Measurements from ENCODE around the gene POMT1. TPM values are rescaled to one million over a fixed set of nuclear protein-coding genes. Genes with fewer than 3 reads are reported as not detected.

Gene POMT1
- total and polyA plus RNA-seq, 2 of the 8 experiments (the other 6 are each of a cell fraction or from before 2014, with no cell fraction given) = 22.3 to 33.2 TPM

GRCh38 chr9:131494296-131494870 lies 8.3 kb upstream of the POMT1 start:
- 94% methylated on average over 21 of the region's 22 CpGs; no CpG with 5 or more reads in 1 of the 2 experiments for WGBS, 2 experiments (ENCODE audit: extremely low coverage in 1 of 2, insufficient coverage in 1 of 2, insufficient read length in 1 of 2, insufficient replicate concordance in 2 of 2, low coverage in 1 of 2, low lambda C conversion rate in 2 of 2, missing lambda C conversion rate in 1 of 2)
- H2BK5ac ChIP-seq (ENCODE audit: low read depth, low read length) = no peak overlapping the region
- no peaks in the 10 kb centered on the region for H3K4me1 ChIP-seq (replicated peaks in 1 of 4; ENCODE audit: control insufficient read depth in 3 of 4, insufficient read depth in 4 of 4, low read length in 3 of 4)
- no peaks in the 10 kb centered on the region for H3K23me2 ChIP-seq (ENCODE audit: low read depth, low read length)
- CTCF ChIA-PET (ENCODE audit: partially characterized antibody) = interaction anchor here (1.6 kb wide), 1 partner anchor 9 kb away, joined by 4 read pairs; no protein-coding TSS in a partner anchor
- H3K4ac ChIP-seq (replicated peaks; ENCODE audit: insufficient read length, low read depth, low read length) = no peak overlapping the region
- H2BK15ac ChIP-seq (ENCODE audit: low read length) = no peak overlapping the region
- H2AK5ac ChIP-seq (ENCODE audit: low read depth, low read length) = no peak overlapping the region
- DNase-seq (ENCODE audit: low read depth in 1 of 2, low spot score in 2 of 2) (no peak), FAIRE-seq (no peak)
- no peak overlapping the region for H2BK120ac ChIP-seq (replicated peaks; ENCODE audit: low read depth, low read length)
- H3K27ac ChIP-seq (ENCODE audit: low read depth, low read length) = no peak overlapping the region
- no peak overlapping the region for H4K8ac ChIP-seq (ENCODE audit: extremely low read depth, insufficient read depth, low read length)
- H3K9me3 ChIP-seq (ENCODE audit: insufficient read depth in 2 of 2, low read depth in 1 of 2, low read length in 1 of 2) = no peaks in the 10 kb centered on the region
- no peak overlapping the region for H4K5ac ChIP-seq (ENCODE audit: insufficient read length, low read depth, low read length)
- no peak overlapping the region for H3K14ac ChIP-seq (ENCODE audit: insufficient read length)
- no peaks in the 10 kb centered on the region for H3K27me3 ChIP-seq (replicated peaks in 1 of 4; ENCODE audit: control insufficient read depth in 3 of 4, extremely low read depth in 1 of 4, insufficient read depth in 3 of 4, low read length in 3 of 4)
- no peak overlapping the region for H3K4me2 ChIP-seq (ENCODE audit: insufficient read depth in 1 of 2, low read depth in 2 of 2, low read length in 2 of 2)
- H3K79me2 ChIP-seq (ENCODE audit: control insufficient read depth in 1 of 2, insufficient read depth in 2 of 2, low read length in 2 of 2) = no peaks in the 10 kb centered on the region; a peak in 1 of 4 replicates
- no peak overlapping the region for H4K91ac ChIP-seq (replicated peaks; ENCODE audit: insufficient read length, low read length)
- peaks cover 3% of the 10 kb centered on the region for H3K79me1 ChIP-seq (ENCODE audit: low read depth, low read length)
- POLR2A ChIA-PET (ENCODE audit: partially characterized antibody) = interaction anchor here (0.8 to 1.8 kb wide), 6 partner anchors 9 to 83 kb away, joined by 3 to 6 read pairs (median 4); no protein-coding TSS in a partner anchor
- no peak overlapping the region for H3K23ac ChIP-seq (ENCODE audit: insufficient read length)
- H2BK20ac ChIP-seq (ENCODE audit: low read length) = no peak overlapping the region
- H3K18ac ChIP-seq (ENCODE audit: extremely low read depth, low read length) = no peak overlapping the region
- H3K9ac ChIP-seq (replicated peaks in 1 of 4; ENCODE audit: extremely low read depth in 1 of 4, low read depth in 3 of 4, low read length in 3 of 4) = no peak overlapping the region
- H2AFZ ChIP-seq (ENCODE audit: low read length) = no peak overlapping the region
- peaks cover 68 to 96% (median 91%) of the 10 kb centered on the region in 4 experiments for H3K36me3 ChIP-seq (ENCODE audit: control insufficient read depth in 2 of 4, insufficient read depth in 4 of 4, low read length in 3 of 4)
- H3K4me3 ChIP-seq (ENCODE audit: extremely low read depth in 1 of 4, insufficient read depth in 2 of 4, low read depth in 3 of 4, low read length in 4 of 4) = no peak overlapping the region
- no peak overlapping the region for H2BK12ac ChIP-seq (ENCODE audit: low read depth, low read length)
- peaks cover 8 to 21% of the 10 kb centered on the region in 2 experiments for H4K20me1 ChIP-seq (replicated peaks in 1 of 2; ENCODE audit: control insufficient read depth in 1 of 2, insufficient read depth in 2 of 2, low read length in 2 of 2)
- H3K56ac ChIP-seq (replicated peaks; ENCODE audit: insufficient read length, low read depth, low read length) = no peak overlapping the region
- TF ChIP-seq ATF2 (IDR thresholded peaks at IDR 0.05; ENCODE audit: low read length) = no peak
- no peak for TF ChIP-seq SP2 (IDR thresholded peaks at IDR 0.05; ENCODE audit: low read length)
- TF ChIP-seq TEAD4 (IDR thresholded peaks at IDR 0.05; ENCODE audit: low read depth, low read length) = no peak
- no peak for TF ChIP-seq KDM4A (IDR thresholded peaks at IDR 0.05; ENCODE audit: low read depth, low read length, severe bottlenecking)
- no peak for TF ChIP-seq POLR2AphosphoS5 (IDR thresholded peaks at IDR 0.05; ENCODE audit: low read depth, low read length)
- no peak for TF ChIP-seq RXRA (IDR thresholded peaks at IDR 0.05; ENCODE audit: insufficient read depth, low read depth, low read length)
- no peak for TF ChIP-seq SIRT6 (IDR thresholded peaks at IDR 0.05; ENCODE audit: low read length)
- TF ChIP-seq SIX5 (IDR thresholded peaks at IDR 0.05; ENCODE audit: low read depth, low read length) = no peak
- no peak for TF ChIP-seq CHD2 (IDR thresholded peaks at IDR 0.05; ENCODE audit: low read length)
- no peak for TF ChIP-seq NRF1 (IDR thresholded peaks at IDR 0.05; ENCODE audit: low read depth, low read length)
- no peak for TF ChIP-seq FOSL1 (IDR thresholded peaks at IDR 0.05; ENCODE audit: insufficient read depth, low read depth, low read length)
- TF ChIP-seq RBBP5 (IDR thresholded peaks at IDR 0.05; ENCODE audit: borderline replicate concordance, low read depth, low read length) = no peak
- no peak for TF ChIP-seq PHF8 (conservative IDR thresholded peaks at IDR 0.05; ENCODE audit: low read depth, low read length)
